ENCODE measurements around the gene INAFM2.

- TF ChIP-seq CTCF (conservative IDR thresholded peaks at IDR 0.05 in 1 of 2, IDR thresholded peaks at IDR 0.05 in 1 of 2; ENCODE audit: extremely low read depth in 1 of 2, insufficient read depth in 1 of 2, low read depth in 1 of 2, low read length in 2 of 2) (no peak), EZH2 (IDR thresholded peaks at IDR 0.05; ENCODE audit: borderline replicate concordance, low read length) (no peak)
Measured at GRCh38 chr15:40305281-40305680, 18.2 kb upstream of the INAFM2 start.

Measured in mammary epithelial cell (primary cell).